ENCODE results near the gene LRP11.
"Not testable (repeated sequence)": the region's sequence is repeated elsewhere in the genome, so short reads cannot be mapped to it uniquely, and the experiment has no call there.

Gene LRP11

GRCh38 chr6:149901444-149902140, 37.4 kb upstream of the LRP11 start:
- Mint-ChIP-seq H3K9me3 (no peaks in the 10 kb centered on the region), H3K27me3 (peaks cover 9% of the 10 kb centered on the region), H3K4me3 (no peak overlapping the region), H3K36me3 (ENCODE audit: low read depth) (no peaks in the 10 kb centered on the region), H3K27ac (no peak overlapping the region), H3K4me1 (ENCODE audit: low read depth) (peaks cover 2% of the 10 kb centered on the region)
- no peak for DNase-seq

- no peak for DNase-seq
- H3K27ac Mint-ChIP-seq, result no peak overlapping the region
- H3K4me1 Mint-ChIP-seq (ENCODE audit: low read depth), result peaks cover 9% of the 10 kb centered on the region
- peaks cover 2% of the 10 kb centered on the region for H3K27me3 Mint-ChIP-seq
- no peak overlapping the region for H3K4me3 Mint-ChIP-seq
- no peaks in the 10 kb centered on the region for H3K9me3 Mint-ChIP-seq
- no peaks in the 10 kb centered on the region for H3K36me3 Mint-ChIP-seq (ENCODE audit: low read depth)
Measured at GRCh38 chr6:149900620-149901443, 36.7 kb upstream of the LRP11 start.

GRCh38 chr6:149899926-149900619, 35.9 kb upstream of the LRP11 start:
- H3K4me1 Mint-ChIP-seq (ENCODE audit: low read depth), result peaks cover 12% of the 10 kb centered on the region
- H3K36me3 Mint-ChIP-seq (ENCODE audit: low read depth), result no peaks in the 10 kb centered on the region
- H3K4me3 Mint-ChIP-seq, result no peak overlapping the region
- peaks cover 2% of the 10 kb centered on the region for H3K27me3 Mint-ChIP-seq
- no peak for DNase-seq
- H3K9me3 Mint-ChIP-seq, result no peaks in the 10 kb centered on the region
- H3K27ac Mint-ChIP-seq, result no peak overlapping the region

GRCh38 chr6:149899486-149899885, 35.3 kb upstream of the LRP11 start:
- no peaks in the 10 kb centered on the region for H3K9me3 Mint-ChIP-seq
- peaks cover 12% of the 10 kb centered on the region for H3K4me1 Mint-ChIP-seq (ENCODE audit: low read depth)
- no peak overlapping the region for H3K4me3 Mint-ChIP-seq
- DNase-seq, result no peak
- no peak overlapping the region for H3K27ac Mint-ChIP-seq
- no peaks in the 10 kb centered on the region for H3K36me3 Mint-ChIP-seq (ENCODE audit: low read depth)
- peaks cover 4% of the 10 kb centered on the region for H3K27me3 Mint-ChIP-seq

GRCh38 chr6:149898966-149899365, 34.8 kb upstream of the LRP11 start:
- no peak for DNase-seq
- H3K27me3 Mint-ChIP-seq, result peaks cover 8% of the 10 kb centered on the region
- H3K9me3 Mint-ChIP-seq, result no peaks in the 10 kb centered on the region
- H3K4me3 Mint-ChIP-seq, result no peak overlapping the region
- H3K27ac Mint-ChIP-seq, result no peak overlapping the region
- H3K36me3 Mint-ChIP-seq (ENCODE audit: low read depth), result no peaks in the 10 kb centered on the region
- peaks cover 12% of the 10 kb centered on the region for H3K4me1 Mint-ChIP-seq (ENCODE audit: low read depth)

- Mint-ChIP-seq H3K36me3 (ENCODE audit: low read depth) (no peaks in the 10 kb centered on the region), H3K9me3 (no peaks in the 10 kb centered on the region), H3K27ac (no peak within 1 kb of the TSS), H3K4me1 (ENCODE audit: low read depth) (peaks cover 12% of the 10 kb centered on the region), H3K27me3 (peaks cover 12% of the 10 kb centered on the region), H3K4me3 (no peak within 1 kb of the TSS)
- no peak for DNase-seq
Measured at GRCh38 chr6:149897855-149898744, 33.9 kb upstream of the LRP11 start, which contains the start of gene RAET1E. Gene RAET1E, minus strand, starts transcription at chr6:149898113. Its CDS starts 7,212 bp downstream, at chr6:149890901.

- Mint-ChIP-seq H3K9me3 (no peaks in the 10 kb centered on the region), H3K27me3 (peaks cover 12% of the 10 kb centered on the region), H3K36me3 (ENCODE audit: low read depth) (no peaks in the 10 kb centered on the region), H3K4me3 (no peak overlapping the region), H3K4me1 (ENCODE audit: low read depth) (peaks cover 12% of the 10 kb centered on the region), H3K27ac (no peak overlapping the region)
- no peak for DNase-seq
Measured at GRCh38 chr6:149897015-149897697, 33.0 kb upstream of the LRP11 start.

- H3K9me3 Mint-ChIP-seq, result no peaks in the 10 kb centered on the region
- DNase-seq, result no peak
- H3K27ac Mint-ChIP-seq, result no peak overlapping the region
- peaks cover 12% of the 10 kb centered on the region for H3K27me3 Mint-ChIP-seq
- H3K36me3 Mint-ChIP-seq (ENCODE audit: low read depth), result no peaks in the 10 kb centered on the region
- peaks cover 12% of the 10 kb centered on the region for H3K4me1 Mint-ChIP-seq (ENCODE audit: low read depth)
- H3K4me3 Mint-ChIP-seq, result no peak overlapping the region
Measured at GRCh38 chr6:149896491-149896890, 32.3 kb upstream of the LRP11 start.

- no peaks in the 10 kb centered on the region for H3K9me3 Mint-ChIP-seq
- H3K4me3 Mint-ChIP-seq, result no peak overlapping the region
Measured at GRCh38 chr6:149895833-149896271, 31.7 kb upstream of the LRP11 start.

GRCh38 chr6:149895048-149895590, 31.0 kb upstream of the LRP11 start:
- Mint-ChIP-seq H3K27me3 (peaks cover 12% of the 10 kb centered on the region), H3K27ac (no peak overlapping the region), H3K4me3 (no peak overlapping the region), H3K4me1 (ENCODE audit: low read depth) (peaks cover 12% of the 10 kb centered on the region), H3K9me3 (no peaks in the 10 kb centered on the region), H3K36me3 (ENCODE audit: low read depth) (no peaks in the 10 kb centered on the region)
- no peak for DNase-seq

More at GRCh38 chr6:149895833-149896271, 31.7 kb upstream of the LRP11 start:
- Mint-ChIP-seq H3K27me3 (peaks cover 12% of the 10 kb centered on the region), H3K4me1 (ENCODE audit: low read depth) (peaks cover 12% of the 10 kb centered on the region), H3K36me3 (ENCODE audit: low read depth) (no peaks in the 10 kb centered on the region), H3K27ac (no peak overlapping the region)
- no peak for DNase-seq

GRCh38 chr6:149891864-149892263, 27.7 kb upstream of the LRP11 start:
- Mint-ChIP-seq H3K27me3 (peaks cover 12% of the 10 kb centered on the region), H3K4me1 (ENCODE audit: low read depth) (peaks cover 12% of the 10 kb centered on the region)
- DNase-seq; H3K36me3 Mint-ChIP-seq (ENCODE audit: low read depth); H3K4me3 Mint-ChIP-seq; H3K27ac Mint-ChIP-seq; H3K9me3 Mint-ChIP-seq: not testable (repeated sequence)

- no peak overlapping the region for H3K27ac Mint-ChIP-seq
- no peak for DNase-seq
- peaks cover 7% of the 10 kb centered on the region for H3K4me1 Mint-ChIP-seq (ENCODE audit: low read depth)
- H3K4me3 Mint-ChIP-seq, result no peak overlapping the region
- no peaks in the 10 kb centered on the region for H3K9me3 Mint-ChIP-seq
- H3K27me3 Mint-ChIP-seq, result peaks cover 12% of the 10 kb centered on the region
- H3K36me3 Mint-ChIP-seq (ENCODE audit: low read depth), result no peaks in the 10 kb centered on the region
Measured at GRCh38 chr6:149891259-149891658, 27.1 kb upstream of the LRP11 start.

- no peak for DNase-seq
- no peaks in the 10 kb centered on the region for H3K36me3 Mint-ChIP-seq (ENCODE audit: low read depth)
- H3K4me1 Mint-ChIP-seq (ENCODE audit: low read depth), result peaks cover under 1% of the 10 kb centered on the region
- no peak overlapping the region for H3K27ac Mint-ChIP-seq
- H3K27me3 Mint-ChIP-seq, result peaks cover 12% of the 10 kb centered on the region
- no peaks in the 10 kb centered on the region for H3K9me3 Mint-ChIP-seq
- H3K4me3 Mint-ChIP-seq, result no peak overlapping the region
Measured at GRCh38 chr6:149890629-149891045, 26.5 kb upstream of the LRP11 start.
